SK-N-SH (cell line): Measurements from ENCODE around the gene GLB1L3.

Experiments used
- CTCF ChIP-seq: fragments of 200-600 bp; sonication (generic); IDR thresholded peaks from 2 replicates; pipeline ENCODE4 v1.6.1; 2017; ENCODE audit warnings: antibody characterized with exemption, mild to moderate bottlenecking, moderate library complexity
- RFX5 ChIP-seq: IDR thresholded peaks from 2 replicates; pipeline ENCODE4 v1.6.1; 2012; ENCODE audit warnings: mild to moderate bottlenecking, improper control_type of control experiment, low read length

- TF ChIP-seq RFX5 (no peak), CTCF (no peak)
Measured at GRCh38 chr11:134358856-134359490, 82.8 kb downstream of the GLB1L3 start.
